Measurements from ENCODE around the gene MAB21L3. TPM values are rescaled to one million over a fixed set of nuclear protein-coding genes. Genes with fewer than 3 reads are reported as not detected.

Gene MAB21L3
- total RNA-seq, 1 experiment from 2014 or later, result not detected

GRCh38 chr1:116175611-116176010, 64.4 kb downstream of the MAB21L3 start:
- Histone ChIP-seq H3T11ph (ENCODE audit: low read length) (no peak overlapping the region), H2BK5ac (ENCODE audit: insufficient read length, low read length) (no peak overlapping the region), H2AFZ (ENCODE audit: low read length) (no peak overlapping the region), H4K5ac (ENCODE audit: insufficient read length, low read depth, low read length) (no peak overlapping the region), H2AK5ac (ENCODE audit: insufficient read length, low read length) (no peak overlapping the region), H3K27ac (ENCODE audit: insufficient read length, low read depth, low read length) (no peak overlapping the region), H3K4ac (ENCODE audit: low read depth, low read length) (no peak overlapping the region), H3K23ac (ENCODE audit: insufficient read length, low read depth, low read length) (no peak overlapping the region), H2BK120ac (ENCODE audit: low read depth, low read length, poor library complexity, severe bottlenecking) (no peak overlapping the region), H2BK12ac (ENCODE audit: insufficient read length, low read depth, low read length) (no peak overlapping the region), H3K9ac (ENCODE audit: extremely low read depth, insufficient read length, low read length) (no peak overlapping the region), H3K9me3 (ENCODE audit: control insufficient read depth, low read depth, low read length) (no peaks in the 10 kb centered on the region), H3K18ac (ENCODE audit: insufficient read length, low read depth, low read length) (no peak overlapping the region), H3K79me2 (ENCODE audit: insufficient read depth, low read length) (no peaks in the 10 kb centered on the region), H2BK15ac (ENCODE audit: low read depth, low read length) (no peak overlapping the region), H2BK20ac (ENCODE audit: low read depth, low read length, poor library complexity, severe bottlenecking) (no peak overlapping the region), H4K20me1 (ENCODE audit: control insufficient read depth, insufficient read depth, insufficient read length) (no peaks in the 10 kb centered on the region), H3K14ac (ENCODE audit: insufficient read depth, low read length) (no peak overlapping the region), H3K23me2 (ENCODE audit: insufficient read length, low read depth, low read length, poor library complexity, severe bottlenecking) (no peaks in the 10 kb centered on the region), H3K4me1 (ENCODE audit: insufficient read depth, low read length) (no peaks in the 10 kb centered on the region), H4K91ac (ENCODE audit: insufficient read length, low read depth, low read length) (no peak overlapping the region), H3K56ac (ENCODE audit: insufficient read length, low read depth, low read length) (no peak overlapping the region), H3K27me3 (ENCODE audit: insufficient read depth, low read length) (no peaks in the 10 kb centered on the region), H3K79me1 (ENCODE audit: insufficient read depth, low read depth, low read length, poor library complexity, severe bottlenecking) (no peaks in the 10 kb centered on the region), H4K8ac (replicated peaks; ENCODE audit: insufficient read length, low read depth, low read length) (no peak overlapping the region), H3K4me2 (ENCODE audit: insufficient read depth, insufficient read length, low read length) (no peak overlapping the region)
- H3K4me3 Mint-ChIP-seq, result no peak overlapping the region
- DNase-seq, result no peak
- H3K27ac Mint-ChIP-seq, result no peak overlapping the region
- peaks cover 4 to 6% of the 10 kb centered on the region in 2 experiments; a peak in 2 of 4 replicates for H3K4me1 Mint-ChIP-seq
- no CpG with 5 or more reads among the region's 3 CpGs for WGBS (ENCODE audit: extremely low coverage, insufficient read length, low lambda C conversion rate)
- no peaks in the 10 kb centered on the region for H3K36me3 Mint-ChIP-seq (ENCODE audit: insufficient read depth in 1 of 3, low read depth in 3 of 3)
- no peaks in the 10 kb centered on the region for H3K9me3 Mint-ChIP-seq
- H3K27me3 Mint-ChIP-seq (ENCODE audit: low read depth), result peaks cover 3% of the 10 kb centered on the region
- TF ChIP-seq, protein P1, sequence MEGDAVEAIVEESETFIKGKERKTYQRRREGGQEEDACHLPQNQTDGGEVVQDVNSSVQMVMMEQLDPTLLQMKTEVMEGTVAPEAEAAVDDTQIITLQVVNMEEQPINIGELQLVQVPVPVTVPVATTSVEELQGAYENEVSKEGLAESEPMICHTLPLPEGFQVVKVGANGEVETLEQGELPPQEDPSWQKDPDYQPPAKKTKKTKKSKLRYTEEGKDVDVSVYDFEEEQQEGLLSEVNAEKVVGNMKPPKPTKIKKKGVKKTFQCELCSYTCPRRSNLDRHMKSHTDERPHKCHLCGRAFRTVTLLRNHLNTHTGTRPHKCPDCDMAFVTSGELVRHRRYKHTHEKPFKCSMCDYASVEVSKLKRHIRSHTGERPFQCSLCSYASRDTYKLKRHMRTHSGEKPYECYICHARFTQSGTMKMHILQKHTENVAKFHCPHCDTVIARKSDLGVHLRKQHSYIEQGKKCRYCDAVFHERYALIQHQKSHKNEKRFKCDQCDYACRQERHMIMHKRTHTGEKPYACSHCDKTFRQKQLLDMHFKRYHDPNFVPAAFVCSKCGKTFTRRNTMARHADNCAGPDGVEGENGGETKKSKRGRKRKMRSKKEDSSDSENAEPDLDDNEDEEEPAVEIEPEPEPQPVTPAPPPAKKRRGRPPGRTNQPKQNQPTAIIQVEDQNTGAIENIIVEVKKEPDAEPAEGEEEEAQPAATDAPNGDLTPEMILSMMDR (conservative IDR thresholded peaks at IDR 0.05), result no peak
